K562 (cell line): ENCODE measurements around the gene ENC1. TPM values are rescaled to one million over a fixed set of nuclear protein-coding genes. Genes with fewer than 3 reads are reported as not detected.
A peak's percentile ranks its signal among the peaks of the same experiment; 100 is the strongest.

Experiments used
- ATAC-seq: fragments of 200-7000 bp; cut with Tn5 transposase; 3 replicates; pipeline ENCODE4 v1.9.1; 2020; ENCODE audit warnings: moderate library complexity
- BruUV-seq: library from RNA; stranded (reverse); fragments of 400-500 nt; replicated peaks from 2 replicates; lab custom pipeline; 2021; lab: Mats Ljungman, UMichigan
- CTCF ChIA-PET: fragments of 300-600 bp; formaldehyde crosslinking; extraction: SDS; loops from one replicate; lab custom pipeline; 2021; ENCODE audit warnings: low intra/inter-chr PET ratio; lab: Yijun Ruan, JAX
- POLR2A ChIA-PET: fragments of 300-600, 350-650 bp; sonication (Branson Sonifier 250); formaldehyde crosslinking; extraction: SDS; loops from one replicate; lab custom pipeline; 2021; ENCODE audit warnings: antibody characterized with exemption, inconsistent platforms; lab: Yijun Ruan, JAX
- DNase-seq, 4 experiments: peaks; one replicate each; pipeline versions ENCODE4 v3.0.0 to v3.0.0-alpha.2; 2011 to 2018; ENCODE audit warnings: low spot score in 3 of 4, mixed read lengths in 3 of 4; ENCODE audit errors: extremely low read depth in 1 of 4
- FAIRE-seq: peaks from 2 replicates; lab custom pipeline; 2011; peaks lifted over from hg19 to GRCh38; lab: Jason Lieb, UNC
- H2AFZ ChIP-seq: 2 replicates; pipeline ENCODE4 v1.6.0; 2011; ENCODE audit warnings: low read depth, low read length, control low read depth, inconsistent platforms
- H3K27ac ChIP-seq: fragments of 200-600 bp; 3 replicates; pipeline ENCODE4 v1.8.0; 2011; ENCODE audit warnings: low read depth, mild to moderate bottlenecking, control low read depth, inconsistent platforms, low read length, moderate library complexity, mixed read lengths; ENCODE audit errors: extremely low read depth
- H3K27me3 ChIP-seq, 2 experiments: fragments of 300-600 bp in 1 of 2; 2 replicates in 1 of 2; 3 replicates in 1 of 2; pipeline versions ENCODE4 v1.6.0 to v1.8.0; 2011; ENCODE audit warnings: inconsistent platforms in 2 of 2, low read length in 2 of 2, mild to moderate bottlenecking in 1 of 2, mixed read lengths in 1 of 2, moderate library complexity in 1 of 2; ENCODE audit not compliant: control insufficient read depth in 2 of 2, insufficient read depth in 2 of 2
- H3K36me3 ChIP-seq: fragments of 300-600 bp; 3 replicates; pipeline ENCODE4 v1.8.0; 2011; ENCODE audit warnings: mild to moderate bottlenecking, low read length, inconsistent platforms; ENCODE audit not compliant: control insufficient read depth, insufficient read depth
- H3K4me1 ChIP-seq, 2 experiments: fragments of 200-600 bp in 1 of 2; replicated peaks in 1 of 2; 2 replicates in 1 of 2; 3 replicates in 1 of 2; pipeline versions ENCODE4 v1.5.1 to v1.8.0; 2011; ENCODE audit warnings: inconsistent platforms in 2 of 2, low read length in 2 of 2, mild to moderate bottlenecking in 1 of 2, mixed read lengths in 1 of 2, moderate library complexity in 1 of 2; ENCODE audit not compliant: control insufficient read depth in 2 of 2, insufficient read depth in 2 of 2
- H3K4me2 ChIP-seq: 2 replicates; pipeline ENCODE4 v1.6.1; 2011; ENCODE audit warnings: low read length, control low read depth, inconsistent platforms, mixed read lengths; ENCODE audit not compliant: insufficient read depth
- H3K4me3 ChIP-seq: fragments of 200-600 bp; sonication (generic), shearing (Covaris generic); 2 replicates; pipeline ENCODE4 v1.5.1; 2016; ENCODE audit warnings: control low read depth, inconsistent platforms
- H3K79me2 ChIP-seq: fragments of 200-600 bp; 3 replicates; pipeline ENCODE4 v1.8.0; 2011; ENCODE audit warnings: low read length, inconsistent platforms; ENCODE audit not compliant: control insufficient read depth, insufficient read depth
- H3K9ac ChIP-seq, 2 experiments: 2 replicates each; pipeline versions ENCODE4 v1.6.0 to v1.6.1; 2011; ENCODE audit warnings: low read depth in 2 of 2, low read length in 2 of 2, control low read depth in 1 of 2, inconsistent platforms in 1 of 2, mild to moderate bottlenecking in 1 of 2, mixed read lengths in 1 of 2; ENCODE audit not compliant: insufficient read depth in 1 of 2
- H3K9me1 ChIP-seq: one replicate; pipeline ENCODE4 v1.6.0; 2011; ENCODE audit warnings: inconsistent platforms, mild to moderate bottlenecking, low read length, moderate library complexity; ENCODE audit not compliant: control insufficient read depth, insufficient read depth
- H3K9me3 ChIP-seq: replicated peaks from 2 replicates; pipeline ENCODE4 v1.5.1; 2011; ENCODE audit warnings: low read depth, low read length, inconsistent platforms; ENCODE audit not compliant: control insufficient read depth, insufficient read depth
- H4K20me1 ChIP-seq: replicated peaks from 2 replicates; pipeline ENCODE4 v1.6.1; 2011; ENCODE audit warnings: low read length, inconsistent platforms, mixed read lengths; ENCODE audit not compliant: control insufficient read depth, insufficient read depth
- BCOR ChIP-seq: fragments of 450-650 bp; IDR thresholded peaks from 2 replicates; pipeline ENCODE4 v1.6.1; 2016
- CSDE1 ChIP-seq, 2 experiments: fragments of 450-650 bp; IDR thresholded peaks; 2 replicates each; pipeline ENCODE4 v1.6.1; 2016; ENCODE audit warnings: mild to moderate bottlenecking in 1 of 2
- HDAC6 ChIP-seq: IDR thresholded peaks from 2 replicates; pipeline ENCODE4 v1.6.1; 2012; ENCODE audit warnings: low read depth, mild to moderate bottlenecking, control low read depth, inconsistent platforms, low read length, moderate library complexity
- HDGF ChIP-seq: fragments of 450-650 bp; IDR thresholded peaks from 2 replicates; pipeline ENCODE4 v1.6.1; 2016
- MYBL2 ChIP-seq, 2 experiments: fragments of 450-650 bp in 1 of 2; sonication (generic) in 1 of 2; formaldehyde crosslinking in 1 of 2; IDR thresholded peaks; 2 replicates each; pipeline versions ENCODE4 v1.6.1 to v1.8.1; 2017 to 2022; ENCODE audit warnings: borderline replicate concordance in 1 of 2, inconsistent platforms in 1 of 2, low read depth in 1 of 2, mild to moderate bottlenecking in 1 of 2, missing genetic modification reagents in 1 of 2, moderate library complexity in 1 of 2
- RBM25 ChIP-seq: fragments of 200-400 bp; formaldehyde crosslinking; IDR thresholded peaks from 2 replicates; pipeline ENCODE4 v1.6.1; 2018; ENCODE audit warnings: low read length, low read depth, moderate library complexity; ENCODE audit not compliant: severe bottlenecking
- SETDB1 ChIP-seq: IDR thresholded peaks from one replicate; pipeline ENCODE4 v1.6.1; 2012; ENCODE audit warnings: low read length, control low read depth, inconsistent platforms
- WGBS: fragments of 100-300 bp; shearing (Covaris generic); methylation state at CpG from one replicate; pipeline ENCODE4 v1.1.6; 2016; ENCODE audit warnings: low coverage, mixed read lengths; ENCODE audit not compliant: insufficient coverage; ENCODE audit errors: missing lambda C conversion rate; 5-methylcytosine and 5-hydroxymethylcytosine counted together
- in situ Hi-C: fragments of 300-500 bp; cut with MboI; formaldehyde crosslinking; loops from 4 replicates; pipeline ENCODE4 v1.15.0; 2018; ENCODE audit warnings: inconsistent platforms, mixed read lengths
- intact Hi-C: fragments of 100-400 bp; cut with micrococcal nuclease; formaldehyde crosslinking; loops from 2 replicates; pipeline ENCODE4 v1.14.2; 2022
- polyA plus RNA-seq, 8 experiments: library from polyadenylated mRNA; depleted of rRNA in 4 of 8; stranded (reverse) in 5 of 8; unstranded in 3 of 8; fragments of >200 nt; fragmentation: Nextera tagmentation in 2 of 8; fragmentation: Illumina TruSeq in 1 of 8; extraction: Ambion mirVana in 2 of 8; extraction: Trizol in 1 of 8; gene quantifications; 2 replicates each; pipeline versions ENCODE4 v1.2.1 to v1.2.3, GENCODE V29; 2011 to 2014; ENCODE audit warnings: inconsistent platforms in 1 of 8, missing spikeins in 1 of 8
- total RNA-seq, 7 experiments: library from RNA; depleted of rRNA in 6 of 7; stranded (reverse); fragments of >200 nt in 6 of 7; fragmentation: Illumina TruSeq in 2 of 7; extraction: Trizol in 2 of 7; gene quantifications; 2 replicates each; pipeline versions ENCODE4 v1.2.1 to v1.2.3, GENCODE V29; 2011 to 2021; ENCODE audit warnings: low replicate concordance in 1 of 7

Gene ENC1
- total and polyA plus RNA-seq, 9 of the 15 experiments (the other 6 are each of a cell fraction or from before 2014, with no cell fraction given): 0.17 to 3.2 (median 0.97) TPM

GRCh38 chr5:74578356-74579044, 62.0 kb downstream of the ENC1 start:
- no peak overlapping the region for H3K4me2 ChIP-seq
- H4K20me1 ChIP-seq: no peaks in the 10 kb centered on the region
- in situ Hi-C loops (no loop called here), intact Hi-C loops (no loop called here)
- H3K27me3 ChIP-seq: no peaks in the 10 kb centered on the region
- POLR2A ChIA-PET: no interaction called here
- WGBS: 69% methylated on average over 7 of the region's 7 CpGs
- H3K4me3 ChIP-seq: no peak overlapping the region
- no TSS peak for BruUV-seq
- no peak for FAIRE-seq
- no peaks in the 10 kb centered on the region for H3K9me1 ChIP-seq
- no peak for ATAC-seq
- H3K36me3 ChIP-seq: no peaks in the 10 kb centered on the region
- H2AFZ ChIP-seq: peak overlapping the region; percentile 87
- 0 out of 2 replicates have a peak, but pooled peaks have one; percentile 16 for TF ChIP-seq BCOR
- TF ChIP-seq CSDE1 (IDR thresholded peaks at IDR 0.05): no peak
- no peak for TF ChIP-seq MYBL2 (IDR thresholded peaks at IDR 0.05; ENCODE audit: low read depth)
- TF ChIP-seq MYBL2 (CRISPR knock-in tag; IDR thresholded peaks at IDR 0.05; ENCODE audit: borderline replicate concordance): no peak
- peak; percentile 62 for TF ChIP-seq RBM25
- no peak for TF ChIP-seq HDAC6
- no peak for TF ChIP-seq SETDB1
- TF ChIP-seq HDGF: no peak
- no peak for DNase-seq
- peaks cover 0 to 11% of the 10 kb centered on the region in 2 experiments; a peak in 3 of 5 replicates for H3K4me1 ChIP-seq
- H3K9me3 ChIP-seq: no peaks in the 10 kb centered on the region
- no peak overlapping the region for H3K9ac ChIP-seq
- no peaks in the 10 kb centered on the region for H3K79me2 ChIP-seq
- CTCF ChIA-PET: no interaction called here
- no peak overlapping the region for H3K27ac ChIP-seq

Other genes with a start within 250 kb of the ENC1 start
- gene HEXB, start 44.5 kb upstream of the ENC1 start, total RNA-seq (2014; rRNA removed): 128 and 135 TPM in 2 replicates
- 115 and 129 TPM in 2 replicates for gene HEXB, start 44.5 kb upstream of the ENC1 start, total RNA-seq (2014; rRNA removed; fragmentation: Illumina TruSeq; extraction: Trizol)
- 142 and 158 TPM in 2 replicates for gene HEXB, start 44.5 kb upstream of the ENC1 start, total RNA-seq (2015; rRNA removed; fragmentation: Illumina TruSeq; extraction: Trizol)
- gene HEXB, start 44.5 kb upstream of the ENC1 start, total RNA-seq (2021): 88.1 and 94.9 TPM in 2 replicates
- 60.6 and 126 TPM in 2 replicates for gene HEXB, start 44.5 kb upstream of the ENC1 start, polyA plus RNA-seq (2011; rRNA removed)
- gene HEXB, start 44.5 kb upstream of the ENC1 start, polyA plus RNA-seq (2014; fragmentation: Illumina TruSeq; extraction: Trizol): 101 and 106 TPM in 2 replicates
- 10 to 100 TPM; 22.9 to 37.1 TPM for gene HEXB, start 44.5 kb upstream of the ENC1 start, polyA plus RNA-seq (2014; fragmentation: Nextera tagmentation; extraction: Ambion mirVana)
- gene HEXB, start 44.5 kb upstream of the ENC1 start, polyA plus RNA-seq (2014; rRNA removed): 105 and 108 TPM in 2 replicates
- gene GFM2, start 126.4 kb upstream of the ENC1 start, total RNA-seq (2014; rRNA removed): 45.8 and 49.0 TPM in 2 replicates
- 54.2 and 59.7 TPM in 2 replicates for gene GFM2, start 126.4 kb upstream of the ENC1 start, total RNA-seq (2014; rRNA removed; fragmentation: Illumina TruSeq; extraction: Trizol)
- 46.7 and 52.9 TPM in 2 replicates for gene GFM2, start 126.4 kb upstream of the ENC1 start, total RNA-seq (2015; rRNA removed; fragmentation: Illumina TruSeq; extraction: Trizol)
- 39.0 and 42.3 TPM in 2 replicates for gene GFM2, start 126.4 kb upstream of the ENC1 start, total RNA-seq (2021)
- gene GFM2, start 126.4 kb upstream of the ENC1 start, polyA plus RNA-seq (2011; rRNA removed): 62.7 and 78.2 TPM in 2 replicates
- gene GFM2, start 126.4 kb upstream of the ENC1 start, polyA plus RNA-seq (2014; fragmentation: Illumina TruSeq; extraction: Trizol): 45.3 and 52.5 TPM in 2 replicates
- gene GFM2, start 126.4 kb upstream of the ENC1 start, polyA plus RNA-seq (2014; fragmentation: Nextera tagmentation; extraction: Ambion mirVana): 10 to 100 TPM; 32.8 to 74.3 TPM
- 44.9 and 54.0 TPM in 2 replicates for gene GFM2, start 126.4 kb upstream of the ENC1 start, polyA plus RNA-seq (2014; rRNA removed)
- gene NSA2, start 126.5 kb upstream of the ENC1 start, total RNA-seq (2014; rRNA removed): 159 and 238 TPM in 2 replicates
- gene NSA2, start 126.5 kb upstream of the ENC1 start, total RNA-seq (2014; rRNA removed; fragmentation: Illumina TruSeq; extraction: Trizol): 183 and 199 TPM in 2 replicates
- 200 and 220 TPM in 2 replicates for gene NSA2, start 126.5 kb upstream of the ENC1 start, total RNA-seq (2015; rRNA removed; fragmentation: Illumina TruSeq; extraction: Trizol)
- gene NSA2, start 126.5 kb upstream of the ENC1 start, total RNA-seq (2021): 77.8 and 88.5 TPM in 2 replicates
- gene NSA2, start 126.5 kb upstream of the ENC1 start, polyA plus RNA-seq (2011; rRNA removed): 64.9 and 80.5 TPM in 2 replicates
- 167 and 246 TPM in 2 replicates for gene NSA2, start 126.5 kb upstream of the ENC1 start, polyA plus RNA-seq (2014; fragmentation: Illumina TruSeq; extraction: Trizol)
- 10 to 100 TPM; 60.2 to 67.6 TPM for gene NSA2, start 126.5 kb upstream of the ENC1 start, polyA plus RNA-seq (2014; fragmentation: Nextera tagmentation; extraction: Ambion mirVana)
- 212 and 245 TPM in 2 replicates for gene NSA2, start 126.5 kb upstream of the ENC1 start, polyA plus RNA-seq (2014; rRNA removed)
- gene FAM169A, start 225.7 kb upstream of the ENC1 start, total RNA-seq (2014; rRNA removed): not detected in 2 replicates
- gene FAM169A, start 225.7 kb upstream of the ENC1 start, total RNA-seq (2014; rRNA removed; fragmentation: Illumina TruSeq; extraction: Trizol): not detected in 2 replicates
- gene FAM169A, start 225.7 kb upstream of the ENC1 start, total RNA-seq (2015; rRNA removed; fragmentation: Illumina TruSeq; extraction: Trizol): not detected in 2 replicates
- gene FAM169A, start 225.7 kb upstream of the ENC1 start, total RNA-seq (2021): 0.04 and 0.07 TPM in 2 replicates
- not detected in 2 replicates for gene FAM169A, start 225.7 kb upstream of the ENC1 start, polyA plus RNA-seq (2011; rRNA removed)
- gene FAM169A, start 225.7 kb upstream of the ENC1 start, polyA plus RNA-seq (2014; fragmentation: Illumina TruSeq; extraction: Trizol): not detected in 2 replicates
- gene FAM169A, start 225.7 kb upstream of the ENC1 start, polyA plus RNA-seq (2014; fragmentation: Nextera tagmentation; extraction: Ambion mirVana): under 1 TPM in 1 of 2 experiments, not detected in 1; 0.01 TPM
- gene FAM169A, start 225.7 kb upstream of the ENC1 start, polyA plus RNA-seq (2014; rRNA removed): not detected in 2 replicates